Transverse colon (tissue), 4 donors: Measurements from ENCODE around the gene SEMA3C.

ENCODE experiments used
- EP300 ChIP-seq: sonication (generic); formaldehyde crosslinking; IDR thresholded peaks from one replicate; pipeline ENCODE4 v1.6.1; 2017; ENCODE audit warnings: antibody characterized with exemption, low read depth
- POLR2A ChIP-seq: fragments of 450-650 bp; IDR thresholded peaks from one replicate; pipeline ENCODE4 v1.6.1; 2016; ENCODE audit warnings: antibody characterized with exemption, mild to moderate bottlenecking, moderate library complexity
- POLR2AphosphoS5 ChIP-seq, 3 donors: sonication (generic); formaldehyde crosslinking; IDR thresholded peaks; one replicate each; pipeline ENCODE4 v1.6.1; 2016; ENCODE audit warnings: antibody characterized with exemption in 3 of 3
- TF ChIP-seq, protein P1 (sequence below), 5 experiments: fragments of 200-600 bp in 3 of 5; fragments of 450-650 bp in 2 of 5; sonication (generic) in 3 of 5; IDR thresholded peaks; 1 replicate in 2 of 5; 2 replicates in 3 of 5; pipeline ENCODE4 v1.5.1; 2016 to 2017; ENCODE audit warnings: antibody characterized with exemption in 5 of 5, inconsistent platforms in 3 of 5, mild to moderate bottlenecking in 2 of 5, moderate library complexity in 1 of 5

- TF ChIP-seq, protein P1, sequence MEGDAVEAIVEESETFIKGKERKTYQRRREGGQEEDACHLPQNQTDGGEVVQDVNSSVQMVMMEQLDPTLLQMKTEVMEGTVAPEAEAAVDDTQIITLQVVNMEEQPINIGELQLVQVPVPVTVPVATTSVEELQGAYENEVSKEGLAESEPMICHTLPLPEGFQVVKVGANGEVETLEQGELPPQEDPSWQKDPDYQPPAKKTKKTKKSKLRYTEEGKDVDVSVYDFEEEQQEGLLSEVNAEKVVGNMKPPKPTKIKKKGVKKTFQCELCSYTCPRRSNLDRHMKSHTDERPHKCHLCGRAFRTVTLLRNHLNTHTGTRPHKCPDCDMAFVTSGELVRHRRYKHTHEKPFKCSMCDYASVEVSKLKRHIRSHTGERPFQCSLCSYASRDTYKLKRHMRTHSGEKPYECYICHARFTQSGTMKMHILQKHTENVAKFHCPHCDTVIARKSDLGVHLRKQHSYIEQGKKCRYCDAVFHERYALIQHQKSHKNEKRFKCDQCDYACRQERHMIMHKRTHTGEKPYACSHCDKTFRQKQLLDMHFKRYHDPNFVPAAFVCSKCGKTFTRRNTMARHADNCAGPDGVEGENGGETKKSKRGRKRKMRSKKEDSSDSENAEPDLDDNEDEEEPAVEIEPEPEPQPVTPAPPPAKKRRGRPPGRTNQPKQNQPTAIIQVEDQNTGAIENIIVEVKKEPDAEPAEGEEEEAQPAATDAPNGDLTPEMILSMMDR (IDR thresholded peaks at IDR 0.05): no peak
- TF ChIP-seq POLR2AphosphoS5 (IDR thresholded peaks at IDR 0.05) (no peak), EP300 (no peak), POLR2A (no peak)
Observed at GRCh38 chr7:80818181-80818580, 100.7 kb downstream of the SEMA3C start.
